K562 (cell line): Measurements from ENCODE around the gene ITPR2. TPM values are rescaled to one million over a fixed set of nuclear protein-coding genes. Genes with fewer than 3 reads are reported as not detected.

Experiments
- ATF3 ChIP-seq, 2 experiments: fragments of 450-650 bp in 1 of 2; sonication (generic) in 1 of 2; formaldehyde crosslinking in 1 of 2; IDR thresholded peaks in 1 of 2; conservative IDR thresholded peaks in 1 of 2; 2 replicates each; pipeline versions ENCODE4 v1.6.1 to v1.8.1; 2016 to 2023; ENCODE audit warnings: mild to moderate bottlenecking in 2 of 2, moderate library complexity in 2 of 2, inconsistent platforms in 1 of 2, missing genetic modification reagents in 1 of 2
- BACH1 ChIP-seq: fragments of 200-800 bp; sonication (Bioruptor generic); IDR thresholded peaks from 2 replicates; pipeline ENCODE4 v1.6.1; 2016; ENCODE audit warnings: missing genetic modification characterization, missing compliant biosample characterization
- CREM ChIP-seq: IDR thresholded peaks from 2 replicates; pipeline ENCODE4 v1.6.1; 2014; ENCODE audit warnings: antibody characterized with exemption, low read depth
- GATA2 ChIP-seq: sonication (generic); formaldehyde crosslinking; IDR thresholded peaks from 2 replicates; pipeline ENCODE4 v1.4.0; 2020; ENCODE audit warnings: mild to moderate bottlenecking, missing genetic modification reagents
- LEF1 ChIP-seq: fragments of 450-650 bp; IDR thresholded peaks from 2 replicates; pipeline ENCODE4 v1.6.1; 2016; ENCODE audit warnings: mild to moderate bottlenecking
- MECOM ChIP-seq: fragments of 250-450 bp; sonication (Bioruptor Pico); IDR thresholded peaks from 2 replicates; pipeline ENCODE4 v1.8.0; 2022; ENCODE audit warnings: inconsistent platforms
- MTA3 ChIP-seq: fragments of 450-650 bp; formaldehyde crosslinking; IDR thresholded peaks from 2 replicates; pipeline ENCODE4 v1.6.1; 2017; ENCODE audit warnings: mild to moderate bottlenecking, borderline replicate concordance
- PKNOX1 ChIP-seq: fragments of 450-650 bp; IDR thresholded peaks from 2 replicates; pipeline ENCODE4 v1.6.1; 2016
- SPI1 ChIP-seq: IDR thresholded peaks from 2 replicates; pipeline ENCODE4 v1.6.1; 2011; ENCODE audit warnings: low read depth, low read length, control low read depth, borderline replicate concordance
- TAF9B ChIP-seq: fragments of 450-650 bp; IDR thresholded peaks from 2 replicates; pipeline ENCODE4 v1.6.1; 2018; ENCODE audit warnings: mild to moderate bottlenecking; ENCODE audit not compliant: partially characterized antibody
- TCF15 ChIP-seq: fragments of 250-450 bp; sonication (Bioruptor Pico); IDR thresholded peaks from 2 replicates; pipeline ENCODE4 v1.8.0; 2022; ENCODE audit warnings: moderate library complexity, mild to moderate bottlenecking, inconsistent platforms
- TRIM24 ChIP-seq, 2 experiments: fragments of 450-650 bp; IDR thresholded peaks; 2 replicates each; pipeline ENCODE4 v1.6.1; 2016
- VEZF1 ChIP-seq: fragments of 200-800 bp; sonication (Bioruptor generic); IDR thresholded peaks from 2 replicates; pipeline ENCODE4 v1.6.1; 2017; ENCODE audit warnings: missing genetic modification characterization, missing compliant biosample characterization
- ZBTB17 ChIP-seq: fragments of 450-650 bp; formaldehyde crosslinking; IDR thresholded peaks from 2 replicates; pipeline ENCODE4 v1.4.0; 2020; ENCODE audit warnings: mild to moderate bottlenecking
- ZBTB9 ChIP-seq: fragments of 450-650 bp; formaldehyde crosslinking; IDR thresholded peaks from 2 replicates; pipeline ENCODE4 v1.4.0; 2020; ENCODE audit warnings: mild to moderate bottlenecking, moderate library complexity
- ZNF511 ChIP-seq: sonication (generic); formaldehyde crosslinking; IDR thresholded peaks from 2 replicates; pipeline ENCODE4 v1.8.0; 2022; ENCODE audit warnings: mild to moderate bottlenecking, missing genetic modification reagents
- ZNF740 ChIP-seq, 3 experiments: fragments of 200-800 bp in 1 of 3; sonication (Bioruptor generic) in 1 of 3; sonication (generic) in 1 of 3; formaldehyde crosslinking in 1 of 3; IDR thresholded peaks; 2 replicates each; pipeline versions ENCODE4 v1.6.1 to v1.8.0; 2016 to 2022; ENCODE audit warnings: mild to moderate bottlenecking in 2 of 3, missing compliant biosample characterization in 2 of 3, missing genetic modification characterization in 2 of 3, missing genetic modification reagents in 1 of 3
- ZNF77 ChIP-seq: fragments of 250-450 bp; sonication (Bioruptor Pico); IDR thresholded peaks from 2 replicates; pipeline ENCODE4 v1.5.0; 2020
- ZNF79 ChIP-seq: fragments of 250-450 bp; sonication (Bioruptor Pico); IDR thresholded peaks from 2 replicates; pipeline ENCODE4 v1.4.0; 2020; ENCODE audit warnings: low read depth, mild to moderate bottlenecking, moderate library complexity
- polyA plus RNA-seq, 8 experiments: library from polyadenylated mRNA; depleted of rRNA in 4 of 8; stranded (reverse) in 5 of 8; unstranded in 3 of 8; fragments of >200 nt; fragmentation: Nextera tagmentation in 2 of 8; fragmentation: Illumina TruSeq in 1 of 8; extraction: Ambion mirVana in 2 of 8; extraction: Trizol in 1 of 8; gene quantifications; 2 replicates each; pipeline versions ENCODE4 v1.2.1 to v1.2.3, GENCODE V29; 2011 to 2014; ENCODE audit warnings: inconsistent platforms in 1 of 8, missing spikeins in 1 of 8
- total RNA-seq, 7 experiments: library from RNA; depleted of rRNA in 6 of 7; stranded (reverse); fragments of >200 nt in 6 of 7; fragmentation: Illumina TruSeq in 2 of 7; extraction: Trizol in 2 of 7; gene quantifications; 2 replicates each; pipeline versions ENCODE4 v1.2.1 to v1.2.3, GENCODE V29; 2011 to 2021; ENCODE audit warnings: low replicate concordance in 1 of 7

Gene ITPR2
- total and polyA plus RNA-seq, 9 of the 15 experiments (the other 6 are each of a cell fraction or from before 2014, with no cell fraction given) = 0.21 to 3.3 (median 0.95) TPM

DNA sequence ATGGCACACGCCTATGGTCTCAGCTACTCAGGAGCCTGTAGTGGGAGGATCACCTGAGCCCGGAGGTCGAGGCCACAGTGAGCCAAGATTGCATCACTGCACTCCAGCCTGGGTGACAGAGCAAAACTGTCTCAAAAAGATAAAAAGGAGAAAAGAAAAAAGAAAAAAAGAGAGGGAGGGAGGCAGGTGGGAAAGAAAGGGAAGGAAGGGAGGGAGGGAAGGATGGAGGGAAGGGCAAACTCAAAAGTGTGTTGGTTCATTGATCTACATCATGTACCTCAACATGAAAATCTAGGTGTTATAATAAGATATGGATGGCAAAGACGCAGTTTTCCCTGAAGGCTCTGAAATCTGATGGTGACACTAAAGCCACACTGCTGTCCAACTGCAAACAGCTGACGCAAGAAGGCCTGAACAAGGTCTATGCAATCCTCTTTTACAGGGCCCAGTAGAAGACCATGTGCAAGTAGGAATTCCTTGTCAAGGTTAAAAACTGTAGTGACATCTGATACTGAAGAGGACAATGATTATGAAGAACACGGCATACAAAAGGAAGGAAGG is 143.6 kb downstream of the ITPR2 start (continued):
- peak; percentile 63 for TF ChIP-seq TAF9B
- TF ChIP-seq GATA2 (CRISPR knock-in tag) = no peak
- TF ChIP-seq TRIM24 (IDR thresholded peaks at IDR 0.05) = peak; percentile 89 to 92
- 0 out of 2 replicates have a peak, but pooled peaks have one; percentile 6 for TF ChIP-seq CREM
- peak; percentile 70 for TF ChIP-seq LEF1
- peak; percentile 18; the same call in 1 of the 2 replicates for TF ChIP-seq MECOM
- peak; percentile 64 for TF ChIP-seq VEZF1 (CRISPR knock-in tag)
- 0 out of 2 replicates have a peak, but pooled peaks have one; percentile 2 for TF ChIP-seq ZNF79 (CRISPR knock-in tag)
- TF ChIP-seq BACH1 (tag) = peak; percentile 77
- peak; percentile 23 for TF ChIP-seq PKNOX1
- 0 out of 2 replicates have a peak, but pooled peaks have one; percentile 48 for TF ChIP-seq TCF15
- peak; percentile 99 for TF ChIP-seq ATF3 (IDR thresholded peaks at IDR 0.05)
- 0 out of 2 replicates have a peak, but pooled peaks have one; percentile 42 for TF ChIP-seq ATF3 (CRISPR knock-in tag; conservative IDR thresholded peaks at IDR 0.05)
- no peak for TF ChIP-seq ZNF740 (CRISPR knock-in tag; IDR thresholded peaks at IDR 0.05)
- TF ChIP-seq ZNF740 (tag; IDR thresholded peaks at IDR 0.05) = peak in 1 of 2 experiments; percentile 36; a peak in 1 of 4 replicates
- peak; percentile 37; the same call in 1 of the 2 replicates for TF ChIP-seq ZBTB17
- no peak for TF ChIP-seq SPI1
- TF ChIP-seq ZNF77 = no peak
- TF ChIP-seq MTA3 = 0 out of 2 replicates have a peak, but pooled peaks have one; percentile 46
- peak; percentile 56; the same call in 1 of the 2 replicates for TF ChIP-seq ZBTB9 (CRISPR knock-in tag)
- TF ChIP-seq ZNF511 = no peak
